Stimulated activated CD4-positive, alpha-beta T cell treated with anti-CD3 and anti-CD28 coated beads, TNF-alpha, amount 100 ng/mL, for 24 hours (primary cell): ENCODE results near the gene RBM26.

Experiments
- DNase-seq, 3 experiments: peaks; one replicate each; pipeline ENCODE4 v3.0.0-alpha.2; 2020; ENCODE audit warnings: low read depth in 3 of 3

The RBM26 gene

GRCh38 chr13:79423801-79424642 is 18.0 kb upstream of the RBM26 start:
- DNase-seq: no peak

GRCh38 chr13:79423340-79423739 is 17.3 kb upstream of the RBM26 start:
- no peak for DNase-seq

GRCh38 chr13:79419365-79419764 is 13.3 kb upstream of the RBM26 start:
- DNase-seq: no peak

GRCh38 chr13:79417741-79418140 is 11.7 kb upstream of the RBM26 start:
- DNase-seq: no peak

- no peak for DNase-seq
Observed at GRCh38 chr13:79413521-79413920, 7.5 kb upstream of the RBM26 start.

- DNase-seq: no peak
Observed at GRCh38 chr13:79409828-79410227, 3.8 kb upstream of the RBM26 start.

GRCh38 chr13:79407349-79407979 is 1.4 kb upstream of the RBM26 start:
- DNase-seq: no peak

- DNase-seq: no peak
Observed at GRCh38 chr13:79406597-79406908, 498 bp upstream of the RBM26 start.

GRCh38 chr13:79405501-79405830 is 589 bp downstream of the RBM26 start:
- no peak for DNase-seq

GRCh38 chr13:79404985-79405384 is 1.1 kb downstream of the RBM26 start:
- DNase-seq: no peak

- no peak for DNase-seq
Observed at GRCh38 chr13:79404361-79404760, 1.7 kb downstream of the RBM26 start.

GRCh38 chr13:79403113-79403512 is 2.9 kb downstream of the RBM26 start:
- DNase-seq: no peak

- no peak for DNase-seq
Observed at GRCh38 chr13:79402679-79403078, 3.4 kb downstream of the RBM26 start.

- no peak for DNase-seq
Observed at GRCh38 chr13:79402074-79402635, 3.9 kb downstream of the RBM26 start.

- no peak for DNase-seq
Observed at GRCh38 chr13:79401259-79402070, 4.6 kb downstream of the RBM26 start.

- DNase-seq: no peak
Observed at GRCh38 chr13:79398915-79399314, 7.1 kb downstream of the RBM26 start.

GRCh38 chr13:79398127-79398526 is 7.9 kb downstream of the RBM26 start:
- DNase-seq: no peak

- no peak for DNase-seq
Observed at GRCh38 chr13:79395881-79396280, 10.2 kb downstream of the RBM26 start.

GRCh38 chr13:79393564-79394249 is 12.3 kb downstream of the RBM26 start:
- no peak for DNase-seq

- no peak for DNase-seq
Observed at GRCh38 chr13:79392882-79393563, 13.0 kb downstream of the RBM26 start.

- DNase-seq: no peak
Observed at GRCh38 chr13:79389026-79389425, 17.0 kb downstream of the RBM26 start.
